DND-41 (cell line): ENCODE measurements around the gene TEAD1.

Source experiments
- ATAC-seq: fragments of 200-7000 bp; cut with Tn5 transposase; 3 replicates; pipeline ENCODE4 v1.9.1; 2021; ENCODE audit warnings: low read depth; ENCODE audit not compliant: insufficient read depth
- DNase-seq: peaks from one replicate; pipeline ENCODE4 v3.0.0-alpha.2; 2020
- H2AFZ ChIP-seq: 2 replicates; pipeline ENCODE4 v1.6.0; 2012; ENCODE audit warnings: low read depth, low read length
- H3K27ac ChIP-seq: 2 replicates; pipeline ENCODE4 v1.5.1; 2012; ENCODE audit warnings: low read length, inconsistent platforms
- H3K27me3 ChIP-seq: fragments of 200-600 bp; sonication (generic); 2 replicates; pipeline ENCODE4 v1.6.0; 2012; ENCODE audit warnings: low read length, mild to moderate bottlenecking, inconsistent platforms; ENCODE audit not compliant: insufficient read depth, poor library complexity
- H3K36me3 ChIP-seq: 2 replicates; pipeline ENCODE4 v1.5.1; 2012; ENCODE audit warnings: low read length, inconsistent platforms; ENCODE audit not compliant: insufficient read depth
- H3K4me1 ChIP-seq: 2 replicates; pipeline ENCODE4 v1.5.1; 2012; ENCODE audit warnings: mild to moderate bottlenecking, low read length; ENCODE audit not compliant: insufficient read depth
- H3K4me2 ChIP-seq: 2 replicates; pipeline ENCODE4 v1.6.0; 2012; ENCODE audit warnings: mild to moderate bottlenecking, moderate library complexity, low read length, inconsistent platforms; ENCODE audit not compliant: insufficient read depth
- H3K4me3 ChIP-seq, 2 experiments: fragments of 200-600 bp in 1 of 2; shearing (Covaris generic) in 1 of 2; 2 replicates each; pipeline ENCODE4 v1.5.1; 2012 to 2016; ENCODE audit warnings: inconsistent platforms in 2 of 2, low read length in 2 of 2, mild to moderate bottlenecking in 2 of 2, low read depth in 1 of 2, moderate library complexity in 1 of 2
- H3K79me2 ChIP-seq: 2 replicates; pipeline ENCODE4 v1.6.0; 2012; ENCODE audit warnings: low read length, inconsistent platforms; ENCODE audit not compliant: insufficient read depth
- H3K9ac ChIP-seq: 2 replicates; pipeline ENCODE4 v1.6.0; 2012; ENCODE audit warnings: low read depth, mild to moderate bottlenecking, inconsistent platforms, low read length, moderate library complexity
- H3K9me3 ChIP-seq: 2 replicates; pipeline ENCODE4 v1.5.1; 2012; ENCODE audit warnings: low read length, moderate library complexity, mild to moderate bottlenecking, inconsistent platforms; ENCODE audit not compliant: insufficient read depth, severe bottlenecking
- H4K20me1 ChIP-seq: 2 replicates; pipeline ENCODE4 v1.6.0; 2012; ENCODE audit warnings: low read length; ENCODE audit not compliant: insufficient read depth
- CTCF ChIP-seq: IDR thresholded peaks from 2 replicates; pipeline ENCODE4 v1.5.1; 2012; ENCODE audit warnings: borderline replicate concordance, low read length, moderate library complexity, mild to moderate bottlenecking; ENCODE audit not compliant: poor library complexity, severe bottlenecking; ENCODE audit errors: extremely low read depth
- EZH2 ChIP-seq: IDR thresholded peaks from 3 replicates; pipeline ENCODE4 v1.6.1; 2012; ENCODE audit warnings: borderline replicate concordance, low read depth, mild to moderate bottlenecking, moderate library complexity, low read length, inconsistent platforms; ENCODE audit not compliant: severe bottlenecking

Gene TEAD1

DNA sequence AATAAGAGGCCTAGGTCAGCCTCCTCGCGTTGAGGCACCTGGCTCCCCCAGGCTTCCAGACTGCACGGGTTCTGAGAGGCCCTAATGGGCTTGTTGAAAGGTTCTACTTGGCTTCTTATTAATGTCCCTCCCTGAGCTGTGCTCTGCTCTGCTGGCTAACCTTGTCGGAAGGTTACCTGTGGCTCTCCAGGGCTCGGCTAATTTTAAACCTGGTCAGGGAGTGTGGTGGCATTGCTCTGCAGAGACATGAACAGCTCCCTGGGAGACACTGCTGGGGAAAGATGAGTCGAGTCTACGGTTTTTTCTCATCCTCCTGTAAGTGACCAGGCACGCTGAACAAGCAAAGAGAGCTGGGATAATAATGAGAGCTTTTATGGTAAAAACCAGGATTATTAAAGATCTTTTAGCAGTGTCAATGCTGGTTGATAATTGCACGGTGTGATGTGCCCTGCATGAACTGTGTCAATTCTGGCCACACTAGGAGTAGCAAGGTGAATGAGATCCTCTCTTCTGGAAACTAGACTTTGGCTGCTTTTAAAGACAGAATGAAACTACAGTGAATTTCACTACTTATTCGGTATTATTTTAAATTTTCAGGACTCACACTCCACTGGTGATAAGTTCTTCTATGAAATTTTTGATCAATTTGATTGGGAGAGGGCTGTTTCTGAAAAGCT is 70.7 kb downstream of the TEAD1 start:
- no peak overlapping the region for H2AFZ ChIP-seq
- no peak for DNase-seq
- H3K27ac ChIP-seq: no peak overlapping the region
- H3K36me3 ChIP-seq: no peaks in the 10 kb centered on the region
- ATAC-seq: no peak
- H3K27me3 ChIP-seq: peaks cover 9% of the 10 kb centered on the region
- no peaks in the 10 kb centered on the region for H3K79me2 ChIP-seq
- peaks cover 4% of the 10 kb centered on the region; the same call in 1 of the 2 replicates for H4K20me1 ChIP-seq
- peaks cover 8% of the 10 kb centered on the region; the same call in 1 of the 2 replicates for H3K4me1 ChIP-seq
- H3K9me3 ChIP-seq: no peaks in the 10 kb centered on the region
- TF ChIP-seq EZH2 (no peak), CTCF (no peak)
- H3K4me3 ChIP-seq: no peak overlapping the region
- no peak overlapping the region for H3K9ac ChIP-seq
- no peak overlapping the region for H3K4me2 ChIP-seq

DNA sequence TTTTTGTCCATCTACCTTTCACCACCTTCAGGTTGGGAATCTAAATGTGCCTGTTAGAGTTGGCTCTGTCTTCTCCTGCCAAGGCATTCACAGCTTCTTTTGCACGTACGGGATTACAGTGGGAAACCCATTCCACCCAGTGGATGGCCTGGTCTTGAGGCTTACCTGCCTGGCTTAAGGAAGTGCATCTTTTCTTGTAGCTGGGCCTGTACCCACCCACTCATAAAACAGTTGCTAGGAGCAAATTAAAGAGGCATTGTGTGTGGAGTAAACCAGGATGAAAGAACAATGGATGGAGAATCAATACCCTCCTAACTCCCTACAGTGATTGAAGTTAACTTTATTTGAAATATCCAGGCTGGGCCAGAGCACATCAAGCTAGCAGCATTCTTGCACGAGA is 71.6 kb downstream of the TEAD1 start:
- H3K9ac ChIP-seq: no peak overlapping the region
- no peaks in the 10 kb centered on the region for H3K79me2 ChIP-seq
- ATAC-seq: no peak
- H3K4me1 ChIP-seq: peaks cover 8% of the 10 kb centered on the region; the same call in 1 of the 2 replicates
- peaks cover 12% of the 10 kb centered on the region for H3K27me3 ChIP-seq
- H4K20me1 ChIP-seq: peaks cover 4% of the 10 kb centered on the region; the same call in 1 of the 2 replicates
- TF ChIP-seq EZH2 (no peak), CTCF (no peak)
- H3K9me3 ChIP-seq: no peaks in the 10 kb centered on the region
- no peak for DNase-seq
- H3K36me3 ChIP-seq: no peaks in the 10 kb centered on the region
- no peak overlapping the region for H3K4me2 ChIP-seq
- H2AFZ ChIP-seq: no peak overlapping the region
- H3K27ac ChIP-seq: no peak overlapping the region
- H3K4me3 ChIP-seq: no peak overlapping the region

- DNase-seq: peak; percentile 68
- Histone ChIP-seq H3K4me3 (no peak overlapping the region), H3K79me2 (no peaks in the 10 kb centered on the region), H3K27ac (no peak overlapping the region), H3K27me3 (peaks cover 13% of the 10 kb centered on the region), H4K20me1 (peaks cover 4% of the 10 kb centered on the region; the same call in 1 of the 2 replicates), H3K4me1 (peaks cover 8% of the 10 kb centered on the region; the same call in 1 of the 2 replicates), H3K9me3 (no peaks in the 10 kb centered on the region), H3K9ac (no peak overlapping the region), H3K36me3 (no peaks in the 10 kb centered on the region), H2AFZ (no peak overlapping the region), H3K4me2 (no peak overlapping the region)
- TF ChIP-seq EZH2: no peak
- TF ChIP-seq CTCF: no peak
- ATAC-seq: peak; percentile 94
Observed at GRCh38 chr11:12746593-12747097, 72.4 kb downstream of the TEAD1 start.
